Stomach (tissue), 4 donors: Measurements from ENCODE around the gene CD300E.

Source experiments
- EP300 ChIP-seq: sonication (generic); formaldehyde crosslinking; IDR thresholded peaks from one replicate; pipeline ENCODE4 v1.6.1; 2017; ENCODE audit warnings: antibody characterized with exemption
- POLR2A ChIP-seq, 4 donors: fragments of 450-650 bp; IDR thresholded peaks; one replicate each; pipeline ENCODE4 v1.6.1; 2016; ENCODE audit warnings: antibody characterized with exemption in 4 of 4, control low read depth in 2 of 4, mild to moderate bottlenecking in 1 of 4, moderate library complexity in 1 of 4
- POLR2AphosphoS5 ChIP-seq, 3 donors: sonication (generic); formaldehyde crosslinking; IDR thresholded peaks; one replicate each; pipeline ENCODE4 v1.6.1; 2016; ENCODE audit warnings: antibody characterized with exemption in 3 of 3
- TF ChIP-seq, protein P1 (sequence below), 7 experiments: fragments of 450-650 bp in 4 of 7; fragments of 200-600 bp in 3 of 7; sonication (generic) in 3 of 7; IDR thresholded peaks; one replicate each; pipeline ENCODE4 v1.5.1; 2016 to 2019; ENCODE audit warnings: antibody characterized with exemption in 7 of 7, control low read depth in 2 of 7, mild to moderate bottlenecking in 1 of 7

DNA sequence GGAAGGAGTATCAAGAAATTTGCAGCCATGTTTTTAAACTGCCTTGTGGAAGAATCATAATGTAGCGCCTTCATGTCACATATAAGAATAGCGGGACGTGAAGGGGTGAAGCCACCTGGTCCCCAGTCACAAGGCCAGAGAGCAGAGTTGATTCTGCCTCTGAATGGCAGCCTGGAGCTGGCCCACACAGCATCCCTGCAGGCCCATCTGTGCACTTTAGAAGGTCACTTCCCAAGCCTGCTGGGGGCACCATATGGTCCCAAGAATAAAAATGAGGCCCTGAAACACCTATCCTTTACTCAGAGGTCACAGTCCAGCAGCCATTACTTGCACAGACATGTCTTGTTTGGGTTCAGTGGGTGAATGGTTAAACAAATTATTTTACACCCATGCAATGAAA lies 15.0 kb downstream of the CD300E start:
- TF ChIP-seq, protein P1, sequence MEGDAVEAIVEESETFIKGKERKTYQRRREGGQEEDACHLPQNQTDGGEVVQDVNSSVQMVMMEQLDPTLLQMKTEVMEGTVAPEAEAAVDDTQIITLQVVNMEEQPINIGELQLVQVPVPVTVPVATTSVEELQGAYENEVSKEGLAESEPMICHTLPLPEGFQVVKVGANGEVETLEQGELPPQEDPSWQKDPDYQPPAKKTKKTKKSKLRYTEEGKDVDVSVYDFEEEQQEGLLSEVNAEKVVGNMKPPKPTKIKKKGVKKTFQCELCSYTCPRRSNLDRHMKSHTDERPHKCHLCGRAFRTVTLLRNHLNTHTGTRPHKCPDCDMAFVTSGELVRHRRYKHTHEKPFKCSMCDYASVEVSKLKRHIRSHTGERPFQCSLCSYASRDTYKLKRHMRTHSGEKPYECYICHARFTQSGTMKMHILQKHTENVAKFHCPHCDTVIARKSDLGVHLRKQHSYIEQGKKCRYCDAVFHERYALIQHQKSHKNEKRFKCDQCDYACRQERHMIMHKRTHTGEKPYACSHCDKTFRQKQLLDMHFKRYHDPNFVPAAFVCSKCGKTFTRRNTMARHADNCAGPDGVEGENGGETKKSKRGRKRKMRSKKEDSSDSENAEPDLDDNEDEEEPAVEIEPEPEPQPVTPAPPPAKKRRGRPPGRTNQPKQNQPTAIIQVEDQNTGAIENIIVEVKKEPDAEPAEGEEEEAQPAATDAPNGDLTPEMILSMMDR (IDR thresholded peaks at IDR 0.05), result no peak
- TF ChIP-seq EP300 (no peak), POLR2AphosphoS5 (IDR thresholded peaks at IDR 0.05) (no peak), POLR2A (IDR thresholded peaks at IDR 0.05) (no peak)
